ENCODE measurements around the gene GNE.
"Not testable (repeated sequence)": the region's sequence is repeated elsewhere in the genome, so short reads cannot be mapped to it uniquely, and the experiment has no call there.

Gene GNE

GRCh38 chr9:36194326-36195000, 63.8 kb downstream of the GNE start:
- H3K4me1 ChIP-seq (ENCODE audit: control insufficient read depth, insufficient read depth, low read length, poor library complexity, severe bottlenecking) = peaks cover 25% of the 10 kb centered on the region
- peaks cover 8% of the 10 kb centered on the region for H3K36me3 ChIP-seq (ENCODE audit: control insufficient read depth, insufficient read depth, low read length)
- no peak overlapping the region for H3K4me3 ChIP-seq (ENCODE audit: insufficient read depth, low read depth, low read length, poor library complexity, severe bottlenecking)
- no peaks in the 10 kb centered on the region for H3K27me3 ChIP-seq (replicated peaks; ENCODE audit: control insufficient read depth, insufficient read depth, low read length, poor library complexity, severe bottlenecking)
- H3K27ac ChIP-seq (ENCODE audit: insufficient read depth, low read length, poor library complexity, severe bottlenecking) = no peak overlapping the region
- no peaks in the 10 kb centered on the region for H3K9me3 ChIP-seq (ENCODE audit: control insufficient read depth, low read length)
- no peak for DNase-seq

- H3K4me1 ChIP-seq (ENCODE audit: control insufficient read depth, insufficient read depth, low read length, poor library complexity, severe bottlenecking) = peaks cover 25% of the 10 kb centered on the region
- H3K27me3 ChIP-seq (replicated peaks; ENCODE audit: control insufficient read depth, insufficient read depth, low read length, poor library complexity, severe bottlenecking) = no peaks in the 10 kb centered on the region
- no peak overlapping the region for H3K27ac ChIP-seq (ENCODE audit: insufficient read depth, low read length, poor library complexity, severe bottlenecking)
- peak overlapping the region; percentile 20 for H3K4me3 ChIP-seq (ENCODE audit: insufficient read depth, low read depth, low read length, poor library complexity, severe bottlenecking)
- no peaks in the 10 kb centered on the region for H3K36me3 ChIP-seq (ENCODE audit: control insufficient read depth, insufficient read depth, low read length)
- DNase-seq = no peak
- H3K9me3 ChIP-seq (ENCODE audit: control insufficient read depth, low read length) = no peaks in the 10 kb centered on the region
These were observed 65.2 kb downstream of the GNE start for GRCh38 chr9:36193023-36193422.

- Histone ChIP-seq H3K27ac (ENCODE audit: insufficient read depth, low read length, poor library complexity, severe bottlenecking) (no peak overlapping the region), H3K27me3 (replicated peaks; ENCODE audit: control insufficient read depth, insufficient read depth, low read length, poor library complexity, severe bottlenecking) (no peaks in the 10 kb centered on the region)
These were observed 66.1 kb downstream of the GNE start for GRCh38 chr9:36192196-36192595.

GRCh38 chr9:36191686-36192085, 66.6 kb downstream of the GNE start:
- Histone ChIP-seq H3K27ac (ENCODE audit: insufficient read depth, low read length, poor library complexity, severe bottlenecking) (peak overlapping the region; percentile 88), H3K36me3 (ENCODE audit: control insufficient read depth, insufficient read depth, low read length) (no peaks in the 10 kb centered on the region), H3K4me1 (ENCODE audit: control insufficient read depth, insufficient read depth, low read length, poor library complexity, severe bottlenecking) (peaks cover 25% of the 10 kb centered on the region), H3K9me3 (ENCODE audit: control insufficient read depth, low read length) (no peaks in the 10 kb centered on the region), H3K4me3 (ENCODE audit: insufficient read depth, low read depth, low read length, poor library complexity, severe bottlenecking) (peak overlapping the region; percentile 93), H3K27me3 (replicated peaks; ENCODE audit: control insufficient read depth, insufficient read depth, low read length, poor library complexity, severe bottlenecking) (no peaks in the 10 kb centered on the region)
- no peak for DNase-seq

More at GRCh38 chr9:36192196-36192595, 66.1 kb downstream of the GNE start:
- Histone ChIP-seq H3K36me3 (ENCODE audit: control insufficient read depth, insufficient read depth, low read length) (no peaks in the 10 kb centered on the region), H3K4me3 (ENCODE audit: insufficient read depth, low read depth, low read length, poor library complexity, severe bottlenecking) (peak overlapping the region; percentile 93), H3K9me3 (ENCODE audit: control insufficient read depth, low read length) (no peaks in the 10 kb centered on the region), H3K4me1 (ENCODE audit: control insufficient read depth, insufficient read depth, low read length, poor library complexity, severe bottlenecking) (peaks cover 25% of the 10 kb centered on the region)
- no peak for DNase-seq

- no peaks in the 10 kb centered on the region for H3K36me3 ChIP-seq (ENCODE audit: control insufficient read depth, insufficient read depth, low read length)
- DNase-seq = peak; percentile 3 to 30 (median 22)
- no peaks in the 10 kb centered on the region for H3K9me3 ChIP-seq (ENCODE audit: control insufficient read depth, low read length)
- peak overlapping the region; percentile 88 for H3K27ac ChIP-seq (ENCODE audit: insufficient read depth, low read length, poor library complexity, severe bottlenecking)
- H3K4me1 ChIP-seq (ENCODE audit: control insufficient read depth, insufficient read depth, low read length, poor library complexity, severe bottlenecking) = peaks cover 25% of the 10 kb centered on the region
- peak overlapping the region; percentile 93 for H3K4me3 ChIP-seq (ENCODE audit: insufficient read depth, low read depth, low read length, poor library complexity, severe bottlenecking)
- no peaks in the 10 kb centered on the region for H3K27me3 ChIP-seq (replicated peaks; ENCODE audit: control insufficient read depth, insufficient read depth, low read length, poor library complexity, severe bottlenecking)
These were observed 67.0 kb downstream of the GNE start for GRCh38 chr9:36191290-36191645.

- DNase-seq = peak; percentile 89 to 96 (median 95)
These were observed 67.6 kb downstream of the GNE start, which contains the start of gene CLTA for GRCh38 chr9:36190388-36191289. Gene CLTA (plus strand): TSS chr9:36190921. CDS start chr9:36191057, 136 bp downstream.

GRCh38 chr9:36189976-36190375, 68.3 kb downstream of the GNE start:
- H3K4me3 ChIP-seq (ENCODE audit: insufficient read depth, low read depth, low read length, poor library complexity, severe bottlenecking) = peak overlapping the region; percentile 93

More at GRCh38 chr9:36190388-36191289, 67.6 kb downstream of the GNE start, which contains the start of gene CLTA:
- H3K36me3 ChIP-seq (ENCODE audit: control insufficient read depth, insufficient read depth, low read length) = no peaks in the 10 kb centered on the region
- H3K9me3 ChIP-seq (ENCODE audit: control insufficient read depth, low read length) = no peaks in the 10 kb centered on the region
- no peaks in the 10 kb centered on the region for H3K27me3 ChIP-seq (replicated peaks; ENCODE audit: control insufficient read depth, insufficient read depth, low read length, poor library complexity, severe bottlenecking)
- peaks cover 25% of the 10 kb centered on the region for H3K4me1 ChIP-seq (ENCODE audit: control insufficient read depth, insufficient read depth, low read length, poor library complexity, severe bottlenecking)
- peak within 1 kb of the TSS; percentile 88 for H3K27ac ChIP-seq (ENCODE audit: insufficient read depth, low read length, poor library complexity, severe bottlenecking)
- peak within 1 kb of the TSS; percentile 93 for H3K4me3 ChIP-seq (ENCODE audit: insufficient read depth, low read depth, low read length, poor library complexity, severe bottlenecking)

GRCh38 chr9:36188212-36188611, 70.0 kb downstream of the GNE start:
- Histone ChIP-seq H3K4me3 (ENCODE audit: insufficient read depth, low read depth, low read length, poor library complexity, severe bottlenecking) (no peak overlapping the region), H3K36me3 (ENCODE audit: control insufficient read depth, insufficient read depth, low read length) (no peaks in the 10 kb centered on the region), H3K27ac (ENCODE audit: insufficient read depth, low read length, poor library complexity, severe bottlenecking) (no peak overlapping the region), H3K27me3 (replicated peaks; ENCODE audit: control insufficient read depth, insufficient read depth, low read length, poor library complexity, severe bottlenecking) (no peaks in the 10 kb centered on the region), H3K4me1 (ENCODE audit: control insufficient read depth, insufficient read depth, low read length, poor library complexity, severe bottlenecking) (peaks cover 16% of the 10 kb centered on the region), H3K9me3 (ENCODE audit: control insufficient read depth, low read length) (no peaks in the 10 kb centered on the region)
- no peak for DNase-seq

More at GRCh38 chr9:36189976-36190375, 68.3 kb downstream of the GNE start:
- Histone ChIP-seq H3K36me3 (ENCODE audit: control insufficient read depth, insufficient read depth, low read length) (no peaks in the 10 kb centered on the region), H3K9me3 (ENCODE audit: control insufficient read depth, low read length) (no peaks in the 10 kb centered on the region), H3K27me3 (replicated peaks; ENCODE audit: control insufficient read depth, insufficient read depth, low read length, poor library complexity, severe bottlenecking) (no peaks in the 10 kb centered on the region), H3K4me1 (ENCODE audit: control insufficient read depth, insufficient read depth, low read length, poor library complexity, severe bottlenecking) (peaks cover 23% of the 10 kb centered on the region), H3K27ac (ENCODE audit: insufficient read depth, low read length, poor library complexity, severe bottlenecking) (peak overlapping the region; percentile 88)
- DNase-seq = no peak

- no peak for DNase-seq
- H3K4me3 ChIP-seq (ENCODE audit: insufficient read depth, low read depth, low read length, poor library complexity, severe bottlenecking) = no peak overlapping the region
- H3K9me3 ChIP-seq (ENCODE audit: control insufficient read depth, low read length) = no peaks in the 10 kb centered on the region
- H3K27ac ChIP-seq (ENCODE audit: insufficient read depth, low read length, poor library complexity, severe bottlenecking) = no peak overlapping the region
- H3K4me1 ChIP-seq (ENCODE audit: control insufficient read depth, insufficient read depth, low read length, poor library complexity, severe bottlenecking) = peaks cover 9% of the 10 kb centered on the region
- no peaks in the 10 kb centered on the region for H3K36me3 ChIP-seq (ENCODE audit: control insufficient read depth, insufficient read depth, low read length)
- H3K27me3 ChIP-seq (replicated peaks; ENCODE audit: control insufficient read depth, insufficient read depth, low read length, poor library complexity, severe bottlenecking) = no peaks in the 10 kb centered on the region
These were observed 70.8 kb downstream of the GNE start for GRCh38 chr9:36187414-36187813.

- not testable (repeated sequence) for H3K9me3 ChIP-seq (ENCODE audit: control insufficient read depth, low read length); H3K4me3 ChIP-seq (ENCODE audit: insufficient read depth, low read depth, low read length, poor library complexity, severe bottlenecking); H3K36me3 ChIP-seq (ENCODE audit: control insufficient read depth, insufficient read depth, low read length); H3K27me3 ChIP-seq (replicated peaks; ENCODE audit: control insufficient read depth, insufficient read depth, low read length, poor library complexity, severe bottlenecking); H3K27ac ChIP-seq (ENCODE audit: insufficient read depth, low read length, poor library complexity, severe bottlenecking); H3K4me1 ChIP-seq (ENCODE audit: control insufficient read depth, insufficient read depth, low read length, poor library complexity, severe bottlenecking); DNase-seq
These were observed 78.0 kb downstream of the GNE start for GRCh38 chr9:36180243-36180642.
